Parathyroid adenoma (tissue), 2 donors: ENCODE data around the gene ZNF280A.
"Not testable (repeated sequence)": the region's sequence is repeated elsewhere in the genome, so short reads cannot be mapped to it uniquely, and the experiment has no call there.

Experiments
- H2AFZ ChIP-seq: fragments of 300-600 bp; sonication (generic); one replicate; pipeline ENCODE4 v1.7.0; 2017; ENCODE audit warnings: antibody characterized with exemption, mild to moderate bottlenecking
- H3K27ac ChIP-seq: fragments of 300-600 bp; sonication (generic); one replicate; pipeline ENCODE4 v1.7.0; 2017
- H3K27me3 ChIP-seq: fragments of 300-600 bp; sonication (generic); one replicate; pipeline ENCODE4 v1.7.0; 2017; ENCODE audit warnings: low read length; ENCODE audit not compliant: control insufficient read depth, insufficient read depth
- H3K36me3 ChIP-seq: fragments of 300-600 bp; sonication (generic); one replicate; pipeline ENCODE4 v1.7.0; 2017; ENCODE audit warnings: low read length; ENCODE audit not compliant: control insufficient read depth, insufficient read depth
- H3K4me1 ChIP-seq: fragments of 300-600 bp; sonication (generic); one replicate; pipeline ENCODE4 v1.7.0; 2017; ENCODE audit warnings: control low read depth
- H3K4me2 ChIP-seq: fragments of 300-600 bp; sonication (generic); one replicate; pipeline ENCODE4 v1.7.0; 2017; ENCODE audit warnings: low read length
- H3K4me3 ChIP-seq: fragments of 300-600 bp; sonication (generic); one replicate; pipeline ENCODE4 v1.7.0; 2017; ENCODE audit warnings: low read depth, low read length
- H3K79me2 ChIP-seq: fragments of 300-600 bp; sonication (generic); one replicate; pipeline ENCODE4 v1.7.0; 2017; ENCODE audit warnings: control low read depth
- H3K9ac ChIP-seq: fragments of 300-600 bp; sonication (generic); one replicate; pipeline ENCODE4 v1.7.0; 2017; ENCODE audit warnings: mild to moderate bottlenecking
- H3K9me3 ChIP-seq: fragments of 300-600 bp; sonication (generic); one replicate; pipeline ENCODE4 v1.7.0; 2017; ENCODE audit warnings: low read length; ENCODE audit not compliant: control insufficient read depth
- CTCF ChIP-seq: fragments of 300-600 bp; sonication (generic); IDR thresholded peaks from one replicate; pipeline ENCODE4 v1.7.0; 2017; ENCODE audit warnings: antibody characterized with exemption, mild to moderate bottlenecking
- donor health status: primary hyperparathyroidism.

Gene ZNF280A

GRCh38 chr22:22535662-22536061 lies 15.6 kb upstream of the ZNF280A start:
- H3K9me3 ChIP-seq = no peaks in the 10 kb centered on the region
- no peaks in the 10 kb centered on the region for H3K4me1 ChIP-seq
- H3K4me2 ChIP-seq = no peak overlapping the region
- H3K27ac ChIP-seq = no peak overlapping the region
- H3K36me3 ChIP-seq = no peaks in the 10 kb centered on the region
- H3K27me3 ChIP-seq = no peaks in the 10 kb centered on the region
- TF ChIP-seq CTCF = no peak
- no peak overlapping the region for H3K9ac ChIP-seq
- no peak overlapping the region for H3K4me3 ChIP-seq
- H2AFZ ChIP-seq = no peak overlapping the region
- no peaks in the 10 kb centered on the region for H3K79me2 ChIP-seq

- H3K27ac ChIP-seq = no peak overlapping the region
- no peaks in the 10 kb centered on the region for H3K79me2 ChIP-seq
- no peaks in the 10 kb centered on the region for H3K9me3 ChIP-seq
- H3K36me3 ChIP-seq = no peaks in the 10 kb centered on the region
- H3K4me2 ChIP-seq = no peak overlapping the region
- TF ChIP-seq CTCF = no peak
- H3K4me1 ChIP-seq = no peaks in the 10 kb centered on the region
- no peak overlapping the region for H3K9ac ChIP-seq
- no peak overlapping the region for H2AFZ ChIP-seq
- no peaks in the 10 kb centered on the region for H3K27me3 ChIP-seq
- no peak overlapping the region for H3K4me3 ChIP-seq
These were observed 14.7 kb upstream of the ZNF280A start for GRCh38 chr22:22534604-22535415.

GRCh38 chr22:22533863-22534262 lies 13.8 kb upstream of the ZNF280A start:
- H3K4me2 ChIP-seq = no peak overlapping the region
- no peak for TF ChIP-seq CTCF

GRCh38 chr22:22533417-22533816 lies 13.3 kb upstream of the ZNF280A start:
- Histone ChIP-seq H3K27ac (no peak overlapping the region), H3K79me2 (no peaks in the 10 kb centered on the region), H3K4me3 (no peak overlapping the region), H3K36me3 (no peaks in the 10 kb centered on the region), H3K9ac (no peak overlapping the region), H3K4me1 (no peaks in the 10 kb centered on the region), H2AFZ (no peak overlapping the region), H3K9me3 (no peaks in the 10 kb centered on the region), H3K27me3 (no peaks in the 10 kb centered on the region), H3K4me2 (no peak overlapping the region)
- no peak for TF ChIP-seq CTCF

More at GRCh38 chr22:22533863-22534262, 13.8 kb upstream of the ZNF280A start:
- Histone ChIP-seq H3K9me3 (no peaks in the 10 kb centered on the region), H3K27ac (no peak overlapping the region), H3K79me2 (no peaks in the 10 kb centered on the region), H3K4me1 (no peaks in the 10 kb centered on the region), H3K4me3 (no peak overlapping the region), H2AFZ (no peak overlapping the region), H3K9ac (no peak overlapping the region), H3K27me3 (no peaks in the 10 kb centered on the region), H3K36me3 (no peaks in the 10 kb centered on the region)

- not testable (repeated sequence) for H3K27me3 ChIP-seq, H3K9ac ChIP-seq, H3K4me3 ChIP-seq, H3K36me3 ChIP-seq, H2AFZ ChIP-seq, H3K27ac ChIP-seq, H3K4me2 ChIP-seq, H3K9me3 ChIP-seq, H3K4me1 ChIP-seq, H3K79me2 ChIP-seq
These were observed 12.5 kb upstream of the ZNF280A start for GRCh38 chr22:22532547-22533071.
